Loucy (cell line): Measurements from ENCODE around the gene TMEM52.

ENCODE experiments used
- H2AFZ ChIP-seq: fragments of 200-600 bp; sonication (generic); 2 replicates; pipeline ENCODE4 v1.6.0; 2016; ENCODE audit warnings: antibody characterized with exemption, mild to moderate bottlenecking, low read length, moderate library complexity
- H3F3A ChIP-seq: fragments of 200-600 bp; 2 replicates; pipeline ENCODE4 v1.6.0; 2016; ENCODE audit warnings: antibody characterized with exemption, low read depth, mild to moderate bottlenecking
- H3K27me3 ChIP-seq: fragments of 200-600 bp; sonication (generic); 2 replicates; pipeline ENCODE4 v1.6.1; 2014; ENCODE audit warnings: low read length, mild to moderate bottlenecking; ENCODE audit not compliant: insufficient read depth, poor library complexity, severe bottlenecking
- H3K36me3 ChIP-seq: fragments of 200-600 bp; sonication (generic); 2 replicates; pipeline ENCODE4 v1.6.1; 2016; ENCODE audit warnings: low read length; ENCODE audit not compliant: insufficient read depth
- H3K4me1 ChIP-seq: fragments of 200-600 bp; sonication (generic); 2 replicates; pipeline ENCODE4 v1.5.1; 2014; ENCODE audit warnings: low read length, mild to moderate bottlenecking; ENCODE audit not compliant: insufficient read depth, poor library complexity, severe bottlenecking
- H3K4me2 ChIP-seq: fragments of 200-600 bp; sonication (generic); 2 replicates; pipeline ENCODE4 v1.6.0; 2014; ENCODE audit warnings: antibody characterized with exemption, low read length, low read depth, mild to moderate bottlenecking; ENCODE audit not compliant: poor library complexity, severe bottlenecking
- H3K4me3 ChIP-seq: fragments of 200-600 bp; sonication (generic); 2 replicates; pipeline ENCODE4 v1.5.1; 2014; ENCODE audit warnings: low read length, mild to moderate bottlenecking, mixed read lengths; ENCODE audit not compliant: poor library complexity, severe bottlenecking
- H3K79me2 ChIP-seq: fragments of 200-600 bp; sonication (generic); 2 replicates; pipeline ENCODE4 v1.6.1; 2014; ENCODE audit warnings: low read length; ENCODE audit not compliant: insufficient read depth
- H3K9ac ChIP-seq: fragments of 200-600 bp; sonication (generic); 2 replicates; pipeline ENCODE4 v1.6.0; 2014; ENCODE audit warnings: mild to moderate bottlenecking, low read depth, low read length, moderate library complexity; ENCODE audit not compliant: poor library complexity, severe bottlenecking
- H3K9me2 ChIP-seq: fragments of 200-600 bp; sonication (generic); replicated peaks from 2 replicates; pipeline ENCODE4 v1.6.1; 2016; ENCODE audit warnings: low read depth, low read length, mixed read lengths
- H3K9me3 ChIP-seq: fragments of 200-600 bp; sonication (generic); 2 replicates; pipeline ENCODE4 v1.6.1; 2014; ENCODE audit warnings: mild to moderate bottlenecking, antibody characterized with exemption, low read length, low read depth; ENCODE audit not compliant: insufficient read depth
- H4K20me1 ChIP-seq: fragments of 200-600 bp; sonication (generic); 2 replicates; pipeline ENCODE4 v1.6.0; 2014; ENCODE audit warnings: antibody characterized with exemption, low read length, mild to moderate bottlenecking; ENCODE audit not compliant: insufficient read depth, poor library complexity, severe bottlenecking
- CTCF ChIP-seq: fragments of 200-600 bp; sonication (generic); conservative IDR thresholded peaks from 2 replicates; pipeline ENCODE4 v1.5.1; 2014; ENCODE audit warnings: mild to moderate bottlenecking, antibody characterized with exemption, low read length
- EZH2phosphoT487 ChIP-seq: fragments of 200-600 bp; IDR thresholded peaks from 2 replicates; pipeline ENCODE4 v1.6.1; 2018; ENCODE audit warnings: antibody characterized with exemption, mild to moderate bottlenecking, moderate library complexity, borderline replicate concordance

Gene TMEM52

GRCh38 chr1:1883092-1883873 is 35.8 kb downstream of the TMEM52 start:
- Histone ChIP-seq H2AFZ (no peak overlapping the region), H3K36me3 (peaks cover 9% of the 10 kb centered on the region; the same call in 1 of the 2 replicates)

GRCh38 chr1:1881727-1882126 is 37.4 kb downstream of the TMEM52 start:
- Histone ChIP-seq H3K9me3 (no peaks in the 10 kb centered on the region), H3K9ac (no peak overlapping the region), H3K4me2 (peak overlapping the region; percentile 15), H3K27me3 (no peaks in the 10 kb centered on the region), H3K36me3 (peaks cover 19% of the 10 kb centered on the region; the same call in 1 of the 2 replicates), H2AFZ (no peak overlapping the region), H3K4me3 (no peak overlapping the region), H3K4me1 (peaks cover 11% of the 10 kb centered on the region), H3K79me2 (peaks cover 100% of the 10 kb centered on the region), H3K9me2 (no peaks in the 10 kb centered on the region), H3F3A (peaks cover 6% of the 10 kb centered on the region; the same call in 1 of the 2 replicates), H4K20me1 (peaks cover 93% of the 10 kb centered on the region)
- TF ChIP-seq CTCF (no peak), EZH2phosphoT487 (no peak)

More at GRCh38 chr1:1883092-1883873, 35.8 kb downstream of the TMEM52 start:
- no peak overlapping the region for H3K9ac ChIP-seq
- H3K9me2 ChIP-seq, result no peaks in the 10 kb centered on the region
- no peak for TF ChIP-seq EZH2phosphoT487
- no peak for TF ChIP-seq CTCF
- H3K4me1 ChIP-seq, result peaks cover 26% of the 10 kb centered on the region
- H3K27me3 ChIP-seq, result no peaks in the 10 kb centered on the region
- H3K9me3 ChIP-seq, result no peaks in the 10 kb centered on the region
- peaks cover 93% of the 10 kb centered on the region for H4K20me1 ChIP-seq
- peak overlapping the region; percentile 45 for H3K4me2 ChIP-seq
- H3K4me3 ChIP-seq, result peak overlapping the region; percentile 10
- peaks cover 100% of the 10 kb centered on the region for H3K79me2 ChIP-seq
- peaks cover 6% of the 10 kb centered on the region; the same call in 1 of the 2 replicates for H3F3A ChIP-seq

- Histone ChIP-seq H3K36me3 (peaks cover 29% of the 10 kb centered on the region; the same call in 1 of the 2 replicates), H4K20me1 (peaks cover 93% of the 10 kb centered on the region), H3K4me3 (no peak overlapping the region), H3K4me2 (no peak overlapping the region), H2AFZ (no peak overlapping the region), H3K27me3 (no peaks in the 10 kb centered on the region), H3K79me2 (peaks cover 100% of the 10 kb centered on the region), H3F3A (peaks cover 6% of the 10 kb centered on the region; the same call in 1 of the 2 replicates), H3K4me1 (peaks cover 11% of the 10 kb centered on the region), H3K9me2 (no peaks in the 10 kb centered on the region), H3K9ac (no peak overlapping the region), H3K9me3 (no peaks in the 10 kb centered on the region)
- TF ChIP-seq CTCF (no peak), EZH2phosphoT487 (no peak)
These were observed 38.3 kb downstream of the TMEM52 start for GRCh38 chr1:1880617-1881312.
